T1000 (cell line): ENCODE results near the gene SEC23A.
"Not testable (repeated sequence)": the region's sequence is repeated elsewhere in the genome, so short reads cannot be mapped to it uniquely, and the experiment has no call there.

ENCODE experiments used
- DNase-seq: peaks from one replicate; lab custom pipeline; 2025; ENCODE audit warnings: mixed read lengths; lab: John Stamatoyannopoulos, UW

SEC23A gene

DNA sequence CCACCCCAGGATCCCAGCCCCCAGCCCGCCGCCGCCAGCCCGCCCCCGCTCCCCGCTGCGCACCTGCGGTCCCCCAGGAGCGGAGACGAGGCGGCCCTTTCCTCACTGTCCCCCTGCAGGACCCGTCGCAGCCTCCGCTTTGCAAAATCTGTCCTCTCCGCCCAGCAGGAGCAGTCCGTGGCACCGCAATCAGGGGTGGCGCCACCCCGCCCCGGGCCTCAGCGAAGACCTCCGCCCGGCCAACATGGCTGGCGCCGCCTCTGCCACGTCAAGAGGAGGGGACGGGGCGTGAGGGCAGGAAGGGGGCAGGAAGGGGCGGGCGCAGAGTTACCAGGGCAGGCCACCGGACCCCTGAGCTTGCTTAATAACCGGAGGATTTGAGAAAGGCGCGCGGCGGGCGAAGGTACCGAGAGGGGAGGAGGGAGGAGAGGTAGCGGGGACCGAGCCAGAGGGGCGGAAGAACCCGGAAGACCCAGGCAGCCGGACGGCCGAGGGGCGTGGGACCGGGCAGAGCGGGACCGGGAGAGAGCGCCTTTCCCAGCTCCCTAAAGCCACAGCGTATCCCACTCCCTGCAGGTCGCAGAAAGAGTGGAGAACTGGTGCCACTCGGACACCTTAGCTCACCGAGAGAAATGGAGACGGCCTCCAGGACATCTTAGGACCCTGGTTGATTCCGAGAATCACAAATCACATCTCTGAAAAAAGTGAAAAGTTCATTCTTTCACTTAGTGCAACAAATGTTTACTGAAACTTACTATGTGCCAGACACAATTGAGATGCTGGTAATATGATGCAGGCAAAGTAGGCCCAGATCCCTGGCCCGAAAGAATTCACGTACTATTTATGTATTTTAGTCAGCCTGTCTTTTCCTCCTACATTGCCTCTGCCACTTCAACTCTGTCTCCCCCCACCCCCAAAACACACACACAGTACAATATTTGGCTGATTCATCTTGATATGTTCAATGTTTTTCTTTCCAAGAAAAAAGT, at the start of gene SEC23A:
TSS of gene SEC23A (minus strand) at position 267 of the 989 bp plus-strand sequence. CDS start 7,117 bp downstream, outside the sequence.
- peak; percentile 69 for DNase-seq

DNA sequence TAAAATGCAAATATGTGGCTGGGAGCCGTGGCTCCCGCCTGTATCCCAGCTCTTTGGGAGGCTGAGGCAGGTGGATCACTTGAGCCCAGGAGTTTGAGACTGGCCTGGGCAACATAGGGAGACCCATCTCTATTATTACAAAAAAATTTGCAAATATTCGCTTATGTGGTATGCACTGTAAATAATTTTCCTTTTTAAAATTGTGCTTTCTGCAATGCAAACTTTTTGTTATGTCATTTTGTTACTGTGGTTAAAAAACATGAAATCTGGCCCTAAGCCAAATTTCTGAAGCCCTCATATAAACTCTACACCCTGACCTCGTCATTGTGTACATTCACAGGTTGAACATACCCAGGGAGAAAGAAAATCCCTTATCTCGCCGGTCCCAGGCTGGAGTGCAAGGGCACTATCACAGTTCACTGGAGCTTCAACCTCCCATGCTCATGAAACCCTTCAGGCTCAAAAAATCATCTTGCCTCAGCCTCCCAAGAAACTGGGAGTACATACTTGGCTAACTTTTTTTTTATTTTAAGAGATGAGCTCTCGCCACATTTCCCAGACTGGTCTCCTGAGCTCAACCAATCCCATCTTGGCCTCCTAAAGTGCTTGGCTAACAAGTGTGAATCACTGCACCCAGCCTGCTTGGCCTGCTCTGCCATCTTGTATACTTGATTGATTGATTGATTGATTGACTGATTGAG, 42.4 kb upstream of the SEC23A start:
- no peak for DNase-seq

DNA sequence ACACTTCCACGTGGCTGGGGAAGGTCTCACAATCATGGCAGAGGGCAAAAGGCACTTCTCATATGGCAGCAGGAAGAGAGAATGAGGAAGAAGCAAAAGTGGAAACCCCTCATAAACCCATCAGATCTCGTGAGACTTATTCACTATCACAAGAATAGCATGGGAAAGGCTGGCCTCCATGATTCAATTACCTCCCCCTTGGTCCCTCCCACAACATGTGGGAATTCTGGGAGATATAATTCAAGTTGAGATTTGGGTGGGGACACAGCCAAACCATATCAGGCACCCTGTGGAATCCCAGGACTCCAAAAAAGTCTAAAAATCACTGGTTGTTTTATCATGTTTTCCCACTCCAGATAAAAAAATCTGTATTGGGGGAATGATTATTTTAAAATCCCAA, 40.2 kb upstream of the SEC23A start:
- not testable (repeated sequence) for DNase-seq

DNA sequence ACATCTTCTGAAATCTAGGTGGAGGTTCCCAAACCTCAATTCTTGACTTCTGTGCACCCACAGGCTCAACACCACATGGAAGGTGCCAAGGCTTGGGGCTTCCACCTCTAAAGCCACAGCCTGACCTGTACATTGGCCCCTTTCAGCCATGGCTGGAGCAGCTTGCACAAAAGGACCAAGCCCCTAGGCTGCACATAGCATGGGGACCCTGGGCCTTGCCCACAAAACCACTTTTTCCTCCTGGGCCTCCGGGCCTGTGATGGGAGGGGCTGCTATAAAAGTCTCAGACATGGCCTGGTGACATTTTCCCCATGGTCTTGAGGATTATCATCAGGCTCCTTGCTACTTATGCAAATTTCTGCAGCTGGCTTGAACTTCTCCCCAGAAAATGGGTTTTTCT, 38.6 kb upstream of the SEC23A start:
- not testable (repeated sequence) for DNase-seq

DNA sequence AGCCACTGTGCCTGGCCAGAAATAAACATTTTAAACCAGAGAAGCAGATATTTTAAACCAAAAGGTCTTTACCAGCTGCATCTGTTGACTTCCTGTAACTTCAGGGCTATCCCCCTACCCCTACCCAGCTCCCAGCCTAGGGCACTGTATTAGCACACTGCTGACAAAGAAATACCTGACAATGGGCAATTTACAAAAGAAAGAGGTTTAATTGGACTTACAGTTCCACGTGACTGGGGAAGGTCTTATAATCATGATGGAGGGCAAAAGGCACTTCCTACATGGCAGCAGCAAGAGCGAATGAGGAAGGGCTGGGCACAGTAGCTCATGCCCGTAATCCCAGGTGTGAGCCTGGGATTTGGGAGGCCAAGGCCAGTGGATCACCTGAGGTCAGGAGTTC, 37.1 kb upstream of the SEC23A start:
- DNase-seq = no peak

DNA sequence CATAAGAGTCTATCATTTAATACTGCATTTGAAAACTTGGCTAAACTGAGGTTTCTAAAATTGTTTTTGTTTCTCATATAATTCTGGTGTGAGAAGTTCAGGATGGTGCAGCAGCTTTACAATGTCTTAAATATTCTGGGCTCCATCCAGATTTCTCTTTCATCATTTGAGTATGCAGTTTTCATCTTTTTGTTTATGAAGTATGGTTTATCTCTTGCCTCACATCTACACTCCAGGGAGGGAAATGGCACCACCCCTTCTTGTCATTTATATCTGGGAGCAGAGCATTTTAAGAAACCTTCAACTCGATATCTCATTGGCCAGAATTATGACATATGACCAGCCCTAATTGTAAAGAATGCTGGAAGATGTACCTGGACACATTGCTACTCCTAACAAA, 35.4 kb upstream of the SEC23A start:
- no peak for DNase-seq

DNA sequence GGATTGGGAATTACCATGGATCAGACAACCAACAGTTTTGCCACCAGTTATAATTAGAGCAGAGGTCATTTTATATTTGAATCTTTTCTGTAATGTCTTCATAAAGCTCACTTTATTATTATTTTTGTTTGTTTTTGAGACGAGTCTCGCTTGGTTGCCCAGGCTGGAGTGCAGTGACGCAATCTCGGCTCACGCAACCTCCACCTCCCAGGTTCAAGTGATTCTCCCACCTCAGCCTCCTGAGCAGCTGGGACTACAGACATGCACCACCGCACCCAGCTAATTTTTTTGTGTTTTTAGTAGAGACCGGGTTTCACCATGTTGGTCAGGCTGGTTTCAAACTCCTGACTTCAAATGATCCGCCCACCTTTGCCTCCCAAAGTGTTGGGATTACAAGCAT, 34.8 kb upstream of the SEC23A start:
- DNase-seq = not testable (repeated sequence)

DNA sequence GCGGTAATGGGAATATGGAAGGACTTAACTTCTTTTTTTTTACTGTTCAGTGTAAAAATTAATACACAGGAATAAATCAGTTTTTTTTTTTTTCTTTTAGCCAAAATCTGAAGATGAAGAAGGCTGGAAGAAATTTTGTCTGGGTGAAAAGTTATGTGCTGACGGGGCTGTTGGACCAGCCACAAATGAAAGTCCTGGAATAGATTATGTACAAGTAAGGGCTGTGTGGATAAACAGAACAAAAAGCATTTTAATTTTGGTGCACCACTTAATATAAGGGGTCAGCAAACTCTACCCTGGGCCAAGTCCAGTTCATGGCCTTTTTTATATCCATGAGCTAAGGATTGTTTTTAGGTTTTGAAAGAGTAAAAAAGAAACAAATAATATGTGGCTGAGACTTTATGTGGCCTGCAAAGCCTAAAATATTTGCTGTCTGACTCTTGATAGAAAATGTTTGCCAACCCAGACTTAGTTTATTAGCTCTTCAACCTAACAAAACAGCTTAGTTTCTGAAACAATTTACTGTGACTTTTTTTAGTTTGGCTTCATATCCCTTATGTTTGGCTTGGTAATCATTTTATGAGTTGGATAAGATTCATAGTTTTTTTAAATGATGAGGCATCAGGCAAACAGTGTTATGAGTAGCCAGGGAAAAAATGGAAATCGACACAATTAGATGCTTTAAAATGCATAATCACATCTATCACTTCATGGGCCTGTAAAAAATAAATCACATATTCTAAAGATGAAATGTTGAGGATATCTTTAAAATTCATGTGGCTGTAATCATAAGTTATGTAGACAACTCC, 19.5 kb upstream of the SEC23A start:
- no peak for DNase-seq

DNA sequence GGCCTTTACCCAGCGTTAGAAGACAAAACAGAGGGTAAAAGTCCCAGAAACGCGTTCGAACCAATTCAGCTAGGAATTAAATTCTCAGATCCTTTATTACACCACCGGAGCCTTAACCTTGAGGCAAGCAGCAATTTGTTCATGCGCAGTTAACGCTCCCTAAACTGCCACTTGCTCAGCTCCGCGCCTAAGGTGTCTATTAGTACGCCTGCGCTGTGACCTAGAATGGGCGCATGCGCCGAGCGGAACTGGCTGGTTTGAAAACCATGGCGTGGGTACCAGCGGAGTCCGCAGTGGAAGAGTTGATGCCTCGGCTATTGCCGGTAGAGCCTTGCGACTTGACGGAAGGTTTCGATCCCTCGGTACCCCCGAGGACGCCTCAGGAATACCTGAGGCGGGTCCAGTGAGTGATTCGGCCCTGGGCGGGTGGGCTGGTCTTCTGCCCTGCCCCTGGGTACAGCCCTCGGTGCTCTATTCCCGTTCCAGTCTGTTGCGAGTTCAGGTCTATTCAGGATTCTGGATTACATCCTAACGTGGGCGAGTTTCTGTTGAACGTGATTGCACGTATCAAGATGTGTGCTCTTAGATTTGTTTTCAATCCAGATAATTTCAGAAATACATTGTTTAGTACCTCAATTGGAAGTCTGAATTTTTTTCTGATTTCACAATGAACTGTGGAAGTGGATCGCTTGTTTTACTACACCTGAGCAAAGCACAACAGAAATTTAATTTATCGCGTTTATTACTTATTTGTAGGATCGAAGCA, 11.2 kb upstream of the SEC23A start, which contains the start of gene GEMIN2:
TSS of gene GEMIN2 (plus strand) at position 251 of the 766 bp plus-strand sequence. CDS start at position 267, 16 bp downstream.
- peak; percentile 83 for DNase-seq

DNA sequence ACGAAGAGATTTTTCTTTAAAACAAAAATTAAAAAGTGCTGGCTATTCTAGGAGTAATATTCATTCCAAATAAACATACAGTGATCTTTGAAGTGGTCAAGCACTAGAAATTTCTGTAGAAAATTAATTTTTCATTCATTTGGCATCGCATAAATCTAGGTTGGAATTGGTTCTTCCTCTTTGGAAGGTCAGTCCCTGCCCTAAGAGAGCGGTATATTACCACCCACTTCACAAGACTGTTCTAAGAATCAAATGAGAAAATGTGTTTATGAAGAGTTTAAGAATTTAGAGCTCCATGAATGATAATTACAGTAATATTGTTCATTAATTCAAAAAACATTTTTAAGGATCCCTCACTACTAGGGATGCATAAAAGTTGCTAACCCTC, 10.6 kb upstream of the SEC23A start:
- DNase-seq = no peak

DNA sequence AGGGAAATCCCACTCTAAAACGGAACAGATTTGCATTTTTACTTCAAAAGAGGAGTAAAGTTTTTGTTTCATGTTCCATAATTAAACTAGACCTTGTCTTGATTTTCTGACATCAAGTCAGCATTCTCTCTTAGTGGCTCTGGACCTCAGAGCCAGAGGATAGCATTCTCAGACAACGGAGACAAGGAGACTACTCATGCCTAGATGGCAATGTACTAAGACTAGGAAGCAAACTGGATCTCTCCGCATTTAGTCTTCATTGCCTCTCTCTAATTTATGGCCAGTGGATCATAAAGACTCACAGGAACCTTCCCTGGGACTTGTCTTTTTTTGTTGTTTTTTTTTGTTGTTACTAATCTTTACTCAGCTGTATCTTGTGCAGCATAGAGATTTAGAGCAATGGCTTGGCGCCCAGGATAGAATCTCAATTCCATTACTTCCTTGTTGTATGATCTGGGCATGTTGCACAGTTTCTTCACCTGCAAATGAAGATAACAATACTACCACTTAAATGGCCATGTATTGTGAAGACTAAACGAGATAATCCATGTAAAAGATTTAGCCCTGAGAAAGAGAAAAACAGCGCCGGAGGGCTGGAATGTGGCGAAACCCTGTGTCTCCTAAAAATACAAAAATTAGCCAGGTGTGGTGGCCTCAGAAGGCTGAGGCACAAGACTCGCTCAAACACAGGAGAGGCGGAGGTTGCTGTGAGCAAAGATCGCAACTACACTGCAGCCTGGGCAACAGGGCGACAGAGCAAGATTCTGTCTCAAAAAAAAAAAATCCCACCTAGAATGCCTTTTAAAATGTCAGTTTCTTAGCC, 7.1 kb upstream of the SEC23A start:
- DNase-seq = no peak

DNA sequence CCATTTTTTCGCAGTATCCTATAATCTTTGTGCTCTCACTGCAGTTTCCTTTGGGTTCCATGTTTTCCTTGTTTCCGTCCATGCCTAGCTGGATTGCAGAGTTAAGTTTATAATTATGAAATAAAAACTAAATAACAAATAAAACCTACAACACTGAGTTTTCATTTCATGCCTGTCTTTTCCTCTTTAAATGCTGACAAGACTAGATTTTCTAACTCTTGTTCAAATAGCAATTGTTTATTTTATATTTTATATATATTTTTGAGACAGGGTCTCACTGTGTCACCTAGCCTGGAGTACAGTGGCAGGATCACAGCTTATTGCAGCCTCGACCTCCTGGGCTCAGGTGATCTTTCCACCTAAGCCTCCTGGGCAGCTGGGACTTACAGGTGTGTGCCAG, 5.8 kb upstream of the SEC23A start:
- DNase-seq = no peak

DNA sequence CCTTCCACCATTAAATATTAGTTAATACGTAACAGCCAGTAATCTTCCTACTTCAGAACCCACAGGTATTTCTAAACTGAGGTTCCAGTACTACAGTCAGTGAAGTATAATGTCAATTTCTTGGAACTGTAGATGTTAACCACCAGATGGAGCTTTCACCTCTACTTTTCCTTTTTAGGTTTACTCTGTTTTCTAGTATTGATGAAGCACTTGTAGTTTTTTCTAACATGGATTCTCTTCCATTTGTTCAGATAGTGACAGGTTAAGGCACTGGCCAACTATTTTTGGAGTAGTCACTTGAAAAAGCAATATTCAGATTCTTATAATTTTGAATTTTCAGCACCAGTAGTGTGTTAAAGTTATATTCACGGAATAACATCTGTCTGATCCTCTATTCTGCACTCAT, 4.6 kb upstream of the SEC23A start:
- DNase-seq = no peak

DNA sequence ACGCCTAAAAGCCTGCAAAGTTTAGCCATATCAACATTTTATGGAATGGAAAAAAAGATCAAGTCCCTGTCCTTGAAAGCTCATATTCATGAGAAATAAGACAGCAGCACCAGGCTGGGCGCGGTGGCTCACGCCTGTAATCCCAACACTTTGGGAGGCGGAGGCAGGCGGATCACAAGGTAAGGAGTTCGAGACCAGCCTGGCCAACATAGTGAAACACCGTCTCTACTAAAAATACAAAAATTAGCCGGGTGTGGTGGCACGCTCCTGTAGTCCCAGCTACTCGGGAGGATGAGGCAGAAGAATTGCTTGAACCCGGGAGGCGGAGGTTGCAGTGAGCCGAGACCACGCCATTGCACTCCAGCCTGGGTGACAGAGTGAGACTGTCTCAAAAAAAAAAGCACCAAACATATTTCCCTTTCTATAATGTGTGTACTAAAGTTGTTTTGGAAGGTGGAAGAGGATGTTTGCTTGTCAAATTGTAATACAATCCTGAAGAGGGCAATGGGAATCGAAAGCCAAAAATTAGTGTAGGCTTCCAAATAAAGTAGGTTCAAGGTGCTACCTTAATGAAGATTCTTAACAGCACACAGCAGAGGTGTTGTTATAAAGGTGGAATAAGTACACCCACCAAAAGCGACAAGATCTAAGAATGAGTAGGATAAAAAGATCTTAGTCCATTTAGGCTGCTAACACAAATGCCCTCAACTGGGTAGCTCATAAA, 1.2 kb upstream of the SEC23A start:
- not testable (repeated sequence) for DNase-seq

DNA sequence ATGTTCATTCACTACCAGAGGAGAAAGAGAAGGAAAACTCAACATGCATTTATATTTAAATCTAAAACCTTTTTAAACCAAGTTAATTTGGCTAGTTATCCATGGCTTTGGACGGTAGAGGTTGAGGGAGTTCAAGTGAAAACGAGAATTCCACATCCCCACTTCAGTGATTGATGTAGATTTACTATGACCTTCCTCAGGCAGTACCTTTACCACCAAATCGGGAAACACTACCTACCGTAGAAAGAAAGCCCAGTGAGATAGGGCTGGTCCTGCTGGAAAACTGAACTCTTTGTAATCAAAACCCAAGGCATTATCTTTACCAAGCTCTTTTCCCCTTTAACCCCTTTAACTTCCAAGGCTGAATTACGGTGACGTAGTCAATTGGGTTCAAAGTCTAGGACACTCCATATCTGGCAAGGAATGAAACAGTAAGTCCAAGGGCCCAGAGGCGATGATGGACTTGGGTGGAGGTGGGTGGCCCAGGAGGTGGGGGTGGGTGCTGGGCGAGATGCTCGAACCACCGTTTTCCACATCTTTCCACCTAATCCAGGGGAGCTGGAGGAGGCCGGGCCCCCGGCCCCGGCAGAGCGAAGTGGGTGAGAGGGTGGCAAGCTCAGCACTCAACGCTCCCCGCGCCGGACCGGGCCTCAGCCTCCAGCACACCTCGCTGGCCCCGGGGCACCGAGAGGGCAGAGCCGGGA, 618 bp downstream of the SEC23A start:
- DNase-seq = no peak

DNA sequence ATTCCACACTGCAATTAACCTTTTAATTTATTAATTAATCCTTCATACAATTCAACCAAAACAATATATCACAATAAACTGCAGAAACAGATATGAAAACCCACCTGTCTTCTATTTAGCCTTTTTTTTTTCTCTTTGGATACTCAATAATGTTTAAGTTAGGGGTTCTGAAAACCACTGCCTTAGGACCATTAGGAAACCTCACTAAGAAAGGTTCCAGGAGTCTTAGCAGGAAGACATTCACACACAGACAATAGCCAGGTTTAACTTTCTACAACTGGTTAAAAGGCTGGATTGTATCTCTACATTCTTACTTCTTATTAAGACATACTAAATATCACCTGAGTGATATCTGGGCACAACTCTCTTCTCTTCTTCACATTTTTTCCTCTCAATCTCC, 3.3 kb downstream of the SEC23A start:
- DNase-seq = no peak

DNA sequence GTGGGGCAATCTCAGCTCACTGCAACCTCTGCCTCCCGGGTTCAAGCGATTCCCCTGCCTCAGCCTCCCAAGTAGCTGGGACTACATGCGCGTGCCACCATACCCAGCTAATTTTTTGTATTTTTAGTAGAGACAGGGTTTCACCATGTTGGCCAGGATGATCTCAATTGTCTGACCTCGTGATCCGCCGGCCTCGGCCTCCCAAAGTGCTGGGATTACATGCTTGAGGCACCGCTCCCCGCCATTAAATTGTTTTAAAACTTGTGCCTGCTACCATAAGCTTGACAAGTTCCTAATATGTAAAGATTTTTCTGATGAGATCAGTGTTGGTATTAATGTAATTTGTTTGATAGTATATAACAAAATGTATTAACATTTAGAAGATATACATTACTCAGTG, 3.8 kb downstream of the SEC23A start:
- DNase-seq = not testable (repeated sequence)

DNA sequence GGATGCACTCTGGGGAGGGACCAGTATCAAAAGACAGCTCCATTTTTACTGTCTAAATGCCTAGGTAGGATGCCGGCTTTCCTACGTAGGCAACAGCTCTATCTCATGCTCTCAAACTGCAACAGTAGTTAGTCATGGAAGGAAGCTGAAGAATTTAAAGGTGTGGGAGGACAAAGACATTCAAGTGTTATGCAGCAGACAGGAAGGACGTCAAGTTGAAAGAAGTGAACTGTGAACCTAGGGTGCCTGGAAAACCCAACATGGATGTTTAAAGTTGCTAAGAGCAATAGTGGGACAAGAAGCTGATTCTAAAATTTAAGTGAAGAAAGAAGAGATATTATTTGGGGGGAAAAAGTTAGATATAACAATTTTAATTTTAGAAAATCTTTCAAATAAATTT, 5.9 kb downstream of the SEC23A start:
- no peak for DNase-seq

DNA sequence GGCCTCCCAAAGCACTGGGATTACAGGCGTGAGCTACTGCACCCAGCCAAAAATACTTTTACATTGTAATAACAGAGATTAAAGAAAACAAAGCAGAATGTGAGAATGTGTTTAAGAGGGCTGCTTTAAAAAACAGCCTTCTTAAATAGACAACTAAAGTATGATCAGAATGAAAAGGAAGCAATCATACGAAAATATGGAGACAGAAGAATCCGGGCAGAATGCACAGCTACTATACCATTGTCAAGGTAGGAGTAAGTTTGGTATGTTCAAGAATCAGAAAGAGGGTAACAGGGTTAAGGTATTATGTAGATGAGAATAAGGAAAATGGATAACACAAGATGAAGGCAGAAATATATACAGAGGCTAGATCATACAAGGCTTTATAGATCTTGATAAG, 8.5 kb downstream of the SEC23A start:
- no peak for DNase-seq
